RCC 7860 (cell line): ENCODE data around the gene GSTM5.
"Not testable (repeated sequence)": the region's sequence is repeated elsewhere in the genome, so short reads cannot be mapped to it uniquely, and the experiment has no call there.

Experiments
- DNase-seq: peaks from one replicate; pipeline ENCODE4 v3.0.0-alpha.2; 2015; ENCODE audit warnings: low spot score
- FAIRE-seq: peaks from 2 replicates; lab custom pipeline; 2012; peaks lifted over from hg19 to GRCh38; lab: Jason Lieb, UNC

Gene GSTM5

GRCh38 chr1:109726007-109726406, 14.0 kb downstream of the GSTM5 start:
- DNase-seq: no peak
- no peak for FAIRE-seq

GRCh38 chr1:109726728-109727373, 14.8 kb downstream of the GSTM5 start:
- no peak for FAIRE-seq
- no peak for DNase-seq

- FAIRE-seq: no peak
- no peak for DNase-seq
Measured at GRCh38 chr1:109728870-109729269, 16.8 kb downstream of the GSTM5 start.

- FAIRE-seq (no peak), DNase-seq (no peak)
Measured at GRCh38 chr1:109730666-109731065, 18.6 kb downstream of the GSTM5 start.

- no peak for DNase-seq
- no peak for FAIRE-seq
Measured at GRCh38 chr1:109732390-109732881, 20.4 kb downstream of the GSTM5 start.

- no peak for DNase-seq
- FAIRE-seq: no peak
Measured at GRCh38 chr1:109733236-109733870, 21.3 kb downstream of the GSTM5 start.

GRCh38 chr1:109739738-109740614, 27.9 kb downstream of the GSTM5 start:
- FAIRE-seq (no peak), DNase-seq (peak; percentile 23)

- DNase-seq: no peak
- no peak for FAIRE-seq
Measured at GRCh38 chr1:109740615-109741373, 28.7 kb downstream of the GSTM5 start, which contains the start of gene GSTM3. TSS of gene GSTM3 (minus strand) at chr1:109741038. CDS start at chr1:109740287, 751 bp downstream.

- not testable (repeated sequence) for DNase-seq, FAIRE-seq
Measured at GRCh38 chr1:109748311-109748710, 36.3 kb downstream of the GSTM5 start.

GRCh38 chr1:109749221-109749620, 37.2 kb downstream of the GSTM5 start:
- no peak for FAIRE-seq

GRCh38 chr1:109750241-109750882, 38.3 kb downstream of the GSTM5 start:
- no peak for DNase-seq
- FAIRE-seq: no peak

More at GRCh38 chr1:109749221-109749620, 37.2 kb downstream of the GSTM5 start:
- no peak for DNase-seq

GRCh38 chr1:109750920-109751319, 38.9 kb downstream of the GSTM5 start:
- no peak for DNase-seq

GRCh38 chr1:109751531-109752260, 39.6 kb downstream of the GSTM5 start:
- DNase-seq (no peak), FAIRE-seq (no peak)

More at GRCh38 chr1:109750920-109751319, 38.9 kb downstream of the GSTM5 start:
- no peak for FAIRE-seq

- no peak for DNase-seq
- FAIRE-seq: no peak
Measured at GRCh38 chr1:109754738-109755137, 42.7 kb downstream of the GSTM5 start.

- not testable (repeated sequence) for DNase-seq, FAIRE-seq
Measured at GRCh38 chr1:109756325-109756724, 44.3 kb downstream of the GSTM5 start.

- DNase-seq (no peak), FAIRE-seq (no peak)
Measured at GRCh38 chr1:109756848-109757521, 44.9 kb downstream of the GSTM5 start.

GRCh38 chr1:109757936-109758786, 46.1 kb downstream of the GSTM5 start:
- DNase-seq (no peak), FAIRE-seq (no peak)
